K562 (cell line): Measurements from ENCODE around the gene RREB1. TPM values are rescaled to one million over a fixed set of nuclear protein-coding genes. Genes with fewer than 3 reads are reported as not detected.

Experiments
- BDP1 ChIP-seq: IDR thresholded peaks from 3 replicates; pipeline ENCODE4 v1.6.1; 2011; ENCODE audit not compliant: insufficient read length, insufficient read depth
- CEBPG ChIP-seq, 3 experiments: fragments of 200-800 bp in 1 of 3; sonication (Bioruptor generic) in 1 of 3; sonication (generic) in 1 of 3; formaldehyde crosslinking in 1 of 3; IDR thresholded peaks in 2 of 3; conservative IDR thresholded peaks in 1 of 3; 2 replicates each; pipeline versions ENCODE4 v1.6.1 to v1.8.0; 2016 to 2022; ENCODE audit warnings: missing compliant biosample characterization in 2 of 3, missing genetic modification characterization in 2 of 3, mild to moderate bottlenecking in 1 of 3, missing genetic modification reagents in 1 of 3
- ETV5 ChIP-seq: sonication (generic); formaldehyde crosslinking; IDR thresholded peaks from 2 replicates; pipeline ENCODE4 v1.4.0; 2020; ENCODE audit warnings: low read depth, mild to moderate bottlenecking, missing genetic modification reagents
- FOXP1 ChIP-seq: sonication (generic); formaldehyde crosslinking; IDR thresholded peaks from 2 replicates; pipeline ENCODE4 v1.8.0; 2022; ENCODE audit warnings: mild to moderate bottlenecking, missing genetic modification reagents
- GABPA ChIP-seq: fragments of 200-800 bp; sonication (Bioruptor generic); conservative IDR thresholded peaks from 2 replicates; pipeline ENCODE4 v1.6.1; 2016; ENCODE audit warnings: low read depth, missing genetic modification characterization, missing compliant biosample characterization
- GABPB2 ChIP-seq: fragments of 250-450 bp; sonication (Bioruptor Pico); conservative IDR thresholded peaks from 2 replicates; pipeline ENCODE4 v1.5.1; 2021; ENCODE audit warnings: mild to moderate bottlenecking
- HDAC6 ChIP-seq: IDR thresholded peaks from 2 replicates; pipeline ENCODE4 v1.6.1; 2012; ENCODE audit warnings: low read depth, mild to moderate bottlenecking, control low read depth, inconsistent platforms, low read length, moderate library complexity
- HNRNPK ChIP-seq: fragments of 200-400 bp; formaldehyde crosslinking; IDR thresholded peaks from one replicate; pipeline ENCODE4 v1.6.1; 2018; ENCODE audit warnings: mild to moderate bottlenecking, low read depth, low read length; ENCODE audit not compliant: poor library complexity, severe bottlenecking
- HOXB6 ChIP-seq: fragments of 250-450 bp; sonication (Bioruptor Pico); IDR thresholded peaks from 2 replicates; pipeline ENCODE4 v1.5.1; 2022; ENCODE audit warnings: mild to moderate bottlenecking, borderline replicate concordance
- KDM5B ChIP-seq: fragments of 200-600 bp; sonication (generic); IDR thresholded peaks from 2 replicates; pipeline ENCODE4 v1.6.1; 2012; ENCODE audit warnings: low read depth, mild to moderate bottlenecking, moderate library complexity, low read length, control low read depth, inconsistent platforms; ENCODE audit not compliant: insufficient replicate concordance
- KLF16 ChIP-seq: IDR thresholded peaks from 2 replicates; pipeline ENCODE4 v1.6.1; 2016; ENCODE audit warnings: antibody characterized with exemption
- L3MBTL2 ChIP-seq: fragments of 450-650 bp; IDR thresholded peaks from 2 replicates; pipeline ENCODE4 v1.6.1; 2016; ENCODE audit warnings: mild to moderate bottlenecking, moderate library complexity
- MAZ ChIP-seq, 2 experiments: fragments of 450-650 bp in 1 of 2; sonication (generic) in 1 of 2; formaldehyde crosslinking; IDR thresholded peaks in 1 of 2; conservative IDR thresholded peaks in 1 of 2; 2 replicates each; pipeline versions ENCODE4 v1.4.0 to v1.5.0; 2020; ENCODE audit warnings: mild to moderate bottlenecking in 1 of 2, missing genetic modification reagents in 1 of 2
- MTA3 ChIP-seq: fragments of 450-650 bp; formaldehyde crosslinking; IDR thresholded peaks from 2 replicates; pipeline ENCODE4 v1.6.1; 2017; ENCODE audit warnings: mild to moderate bottlenecking, borderline replicate concordance
- PKNOX1 ChIP-seq: fragments of 450-650 bp; IDR thresholded peaks from 2 replicates; pipeline ENCODE4 v1.6.1; 2016
- POLR3G ChIP-seq: IDR thresholded peaks from 2 replicates; pipeline ENCODE4 v1.6.1; 2011; ENCODE audit not compliant: insufficient read length, insufficient replicate concordance; ENCODE audit errors: extremely low read depth
- SUPT5H ChIP-seq: fragments of 450-650 bp; IDR thresholded peaks from 2 replicates; pipeline ENCODE4 v1.6.1; 2016
- TCF3 ChIP-seq: sonication (generic); formaldehyde crosslinking; IDR thresholded peaks from 2 replicates; pipeline ENCODE4 v1.4.0; 2020; ENCODE audit warnings: mild to moderate bottlenecking, missing genetic modification reagents
- TGIF2 ChIP-seq: sonication (generic); formaldehyde crosslinking; IDR thresholded peaks from 2 replicates; pipeline ENCODE4 v1.8.1; 2022; ENCODE audit warnings: mild to moderate bottlenecking, missing genetic modification reagents, moderate library complexity
- ZNF76 ChIP-seq: fragments of 250-450 bp; sonication (Bioruptor Pico); IDR thresholded peaks from 2 replicates; pipeline ENCODE4 v1.4.0; 2020; ENCODE audit warnings: mild to moderate bottlenecking, moderate library complexity, borderline replicate concordance
- ZNF764 ChIP-seq: fragments of 250-450 bp; sonication (Bioruptor Pico); IDR thresholded peaks from 2 replicates; pipeline ENCODE4 v1.4.0; 2020; ENCODE audit warnings: low read depth, mild to moderate bottlenecking, moderate library complexity
- ZNF785 ChIP-seq: fragments of 250-450 bp; sonication (Bioruptor Pico); IDR thresholded peaks from 2 replicates; pipeline ENCODE4 v1.4.0; 2020; ENCODE audit warnings: mild to moderate bottlenecking
- polyA plus RNA-seq, 8 experiments: library from polyadenylated mRNA; depleted of rRNA in 4 of 8; stranded (reverse) in 5 of 8; unstranded in 3 of 8; fragments of >200 nt; fragmentation: Nextera tagmentation in 2 of 8; fragmentation: Illumina TruSeq in 1 of 8; extraction: Ambion mirVana in 2 of 8; extraction: Trizol in 1 of 8; gene quantifications; 2 replicates each; pipeline versions ENCODE4 v1.2.1 to v1.2.3, GENCODE V29; 2011 to 2014; ENCODE audit warnings: inconsistent platforms in 1 of 8, missing spikeins in 1 of 8
- total RNA-seq, 7 experiments: library from RNA; depleted of rRNA in 6 of 7; stranded (reverse); fragments of >200 nt in 6 of 7; fragmentation: Illumina TruSeq in 2 of 7; extraction: Trizol in 2 of 7; gene quantifications; 2 replicates each; pipeline versions ENCODE4 v1.2.1 to v1.2.3, GENCODE V29; 2011 to 2021; ENCODE audit warnings: low replicate concordance in 1 of 7
- TF ChIP-seq, protein P1 (sequence below), 2 experiments: fragments of 450-650 bp in 1 of 2; sonication (generic) in 1 of 2; formaldehyde crosslinking; conservative IDR thresholded peaks; 2 replicates each; pipeline versions ENCODE4 v1.4.0 to v1.8.1; 2020 to 2022; ENCODE audit warnings: mild to moderate bottlenecking in 1 of 2, missing genetic modification reagents in 1 of 2
- TF ChIP-seq, protein P2 (sequence below): fragments of 450-650 bp; formaldehyde crosslinking; IDR thresholded peaks from 2 replicates; pipeline ENCODE4 v1.4.0; 2020; ENCODE audit warnings: mild to moderate bottlenecking, moderate library complexity

RREB1 gene
- total and polyA plus RNA-seq, 9 of the 15 experiments (the other 6 are each of a cell fraction or from before 2014, with no cell fraction given), result 3.3 to 64.2 (median 19.3) TPM

DNA sequence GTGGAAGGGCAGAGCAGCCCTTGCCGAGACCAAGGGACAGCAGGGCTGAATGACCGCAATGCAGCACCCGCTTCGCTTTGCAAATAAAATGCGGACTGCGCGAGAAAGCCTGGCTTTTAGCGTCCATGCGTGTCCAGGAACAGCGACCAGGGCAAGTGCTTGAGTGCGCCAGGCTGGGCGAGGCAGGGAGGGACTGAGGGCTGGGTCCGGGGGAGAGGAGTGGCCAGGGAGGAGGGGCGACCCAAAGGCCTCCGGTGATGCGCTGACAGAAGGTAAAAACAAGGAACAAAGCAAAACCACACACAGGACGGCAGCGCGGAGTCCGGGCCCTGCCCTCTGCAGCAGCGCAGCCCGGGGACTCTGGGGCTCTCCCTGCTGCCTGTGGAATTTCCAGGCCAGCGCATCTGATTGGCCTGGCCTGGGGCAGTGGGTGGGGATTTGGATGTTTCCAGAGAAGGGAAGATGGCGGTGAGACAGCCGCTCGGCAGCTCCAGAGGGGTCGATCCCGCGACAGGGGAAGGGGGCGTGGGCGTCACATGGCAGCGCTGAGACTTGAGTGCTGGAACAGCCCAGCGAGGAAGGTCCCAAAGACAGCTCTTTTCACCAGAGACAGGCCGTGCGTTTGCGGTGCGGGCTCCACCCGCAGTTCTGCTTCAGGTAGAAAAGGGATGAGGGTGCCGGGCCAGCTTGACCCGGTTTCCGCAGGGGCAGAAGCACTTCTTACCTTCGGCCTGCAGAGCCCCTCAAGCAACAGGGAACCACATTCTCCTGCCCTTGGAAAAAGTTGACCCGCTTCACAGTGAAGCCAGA lies 153.5 kb downstream of the RREB1 start (continued):
- TF ChIP-seq MAZ (CRISPR knock-in tag; conservative IDR thresholded peaks at IDR 0.05 in 1 of 2, IDR thresholded peaks at IDR 0.05 in 1 of 2), result peak in 1 of 2 experiments; percentile 56; a peak in 1 of 4 replicates
- TF ChIP-seq TGIF2 (CRISPR knock-in tag), result no peak
- TF ChIP-seq GABPA (tag), result no peak
- no peak for TF ChIP-seq KLF16
- no peak for TF ChIP-seq BDP1
- no peak for TF ChIP-seq ZNF785 (CRISPR knock-in tag)
- TF ChIP-seq, protein P1, sequence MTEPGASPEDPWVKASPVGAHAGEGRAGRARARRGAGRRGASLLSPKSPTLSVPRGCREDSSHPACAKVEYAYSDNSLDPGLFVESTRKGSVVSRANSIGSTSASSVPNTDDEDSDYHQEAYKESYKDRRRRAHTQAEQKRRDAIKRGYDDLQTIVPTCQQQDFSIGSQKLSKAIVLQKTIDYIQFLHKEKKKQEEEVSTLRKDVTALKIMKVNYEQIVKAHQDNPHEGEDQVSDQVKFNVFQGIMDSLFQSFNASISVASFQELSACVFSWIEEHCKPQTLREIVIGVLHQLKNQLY (CRISPR knock-in tag; conservative IDR thresholded peaks at IDR 0.05), result no peak
- TF ChIP-seq TCF3, result no peak
- no peak for TF ChIP-seq HOXB6
- TF ChIP-seq, protein P2, sequence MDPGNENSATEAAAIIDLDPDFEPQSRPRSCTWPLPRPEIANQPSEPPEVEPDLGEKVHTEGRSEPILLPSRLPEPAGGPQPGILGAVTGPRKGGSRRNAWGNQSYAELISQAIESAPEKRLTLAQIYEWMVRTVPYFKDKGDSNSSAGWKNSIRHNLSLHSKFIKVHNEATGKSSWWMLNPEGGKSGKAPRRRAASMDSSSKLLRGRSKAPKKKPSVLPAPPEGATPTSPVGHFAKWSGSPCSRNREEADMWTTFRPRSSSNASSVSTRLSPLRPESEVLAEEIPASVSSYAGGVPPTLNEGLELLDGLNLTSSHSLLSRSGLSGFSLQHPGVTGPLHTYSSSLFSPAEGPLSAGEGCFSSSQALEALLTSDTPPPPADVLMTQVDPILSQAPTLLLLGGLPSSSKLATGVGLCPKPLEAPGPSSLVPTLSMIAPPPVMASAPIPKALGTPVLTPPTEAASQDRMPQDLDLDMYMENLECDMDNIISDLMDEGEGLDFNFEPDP (CRISPR knock-in tag), result no peak
- peak; percentile 71 for TF ChIP-seq KDM5B
- TF ChIP-seq GABPB2, result no peak
- no peak for TF ChIP-seq CEBPG (CRISPR knock-in tag; IDR thresholded peaks at IDR 0.05)
- no peak for TF ChIP-seq CEBPG (tag; conservative IDR thresholded peaks at IDR 0.05 in 1 of 2, IDR thresholded peaks at IDR 0.05 in 1 of 2)
- TF ChIP-seq PKNOX1, result no peak; the same call in 1 of the 2 replicates
- TF ChIP-seq SUPT5H, result peak; percentile 73
- no peak for TF ChIP-seq ZNF76 (CRISPR knock-in tag)
- no peak for TF ChIP-seq HNRNPK
- no peak for TF ChIP-seq POLR3G
- peak; percentile 50; the same call in 1 of the 2 replicates for TF ChIP-seq ZNF764 (CRISPR knock-in tag)
- TF ChIP-seq FOXP1 (CRISPR knock-in tag), result 0 out of 2 replicates have a peak, but pooled peaks have one; percentile 41
- TF ChIP-seq ETV5 (CRISPR knock-in tag), result no peak
- peak; percentile 44; the same call in 1 of the 2 replicates for TF ChIP-seq MTA3
- TF ChIP-seq L3MBTL2, result peak; percentile 48; the same call in 1 of the 2 replicates
- no peak for TF ChIP-seq HDAC6
